ENCODE measurements around the gene VSTM4. TPM values are rescaled to one million over a fixed set of nuclear protein-coding genes. Genes with fewer than 3 reads are reported as not detected.

Gene VSTM4
- total and polyA plus RNA-seq, 2 of the 4 experiments (the other 2 are of a cell fraction): 2.4 to 2.9 TPM

- Histone ChIP-seq H2BK120ac (ENCODE audit: low read depth, low read length) (no peak overlapping the region), H3K36me3 (ENCODE audit: control insufficient read depth, insufficient read depth, low read length) (peaks cover 4% of the 10 kb centered on the region; the same call in 1 of the 2 replicates), H3K4me1 (ENCODE audit: control insufficient read depth, insufficient read depth, low read length) (peaks cover 7% of the 10 kb centered on the region; the same call in 1 of the 2 replicates), H4K5ac (ENCODE audit: low read depth, low read length) (no peak overlapping the region), H4K20me1 (ENCODE audit: insufficient read depth, low read length) (no peaks in the 10 kb centered on the region), H2BK5ac (ENCODE audit: low read depth, low read length, poor library complexity, severe bottlenecking) (no peak overlapping the region), H2BK15ac (ENCODE audit: low read depth, low read length) (no peak overlapping the region), H2AFZ (replicated peaks; ENCODE audit: low read length, poor library complexity) (no peak overlapping the region), H3K14ac (replicated peaks; ENCODE audit: low read depth, low read length) (no peak overlapping the region), H3K9me3 (ENCODE audit: control insufficient read depth, insufficient read depth, low read length) (no peaks in the 10 kb centered on the region), H3K56ac (ENCODE audit: extremely low read depth, insufficient read depth, low read length) (no peak overlapping the region), H3K18ac (ENCODE audit: low read depth, low read length) (no peak overlapping the region), H3K9ac (ENCODE audit: low read depth, low read length) (no peak overlapping the region), H4K91ac (ENCODE audit: insufficient read depth, low read depth, low read length) (no peak overlapping the region), H3K27ac (ENCODE audit: insufficient read depth, low read length) (no peak overlapping the region), H3K4ac (ENCODE audit: low read depth, low read length) (no peak overlapping the region), H3K9me1 (ENCODE audit: insufficient read depth, low read length) (peaks cover 10% of the 10 kb centered on the region; the same call in 1 of the 2 replicates), H3K4me2 (ENCODE audit: low read depth, low read length) (no peak overlapping the region), H2AK9ac (replicated peaks; ENCODE audit: low read depth, low read length, poor library complexity) (no peak overlapping the region), H3K4me3 (ENCODE audit: insufficient read depth, low read depth, low read length) (no peak overlapping the region), H3K23ac (ENCODE audit: low read depth, low read length) (no peak overlapping the region), H2AK5ac (ENCODE audit: low read depth, low read length) (no peak overlapping the region), H3K27me3 (ENCODE audit: control insufficient read depth, insufficient read depth, low read length) (no peaks in the 10 kb centered on the region), H3K79me1 (ENCODE audit: low read depth in 1 of 2, low read length in 2 of 2) (no peaks in the 10 kb centered on the region), H4K8ac (ENCODE audit: low read depth in 2 of 2, low read length in 2 of 2) (no peak overlapping the region), H2BK20ac (ENCODE audit: low read depth, low read length) (no peak overlapping the region)
- CTCF ChIA-PET: no interaction called here
- WGBS, 2 experiments (ENCODE audit: extremely low coverage in 2 of 2, insufficient read length in 1 of 2): no CpG with 5 or more reads among the region's 6 CpGs
- TF ChIP-seq NFE2L2 (IDR thresholded peaks at IDR 0.05; ENCODE audit: low read depth, low read length) (no peak), RCOR1 (IDR thresholded peaks at IDR 0.05; ENCODE audit: insufficient replicate concordance, low read length) (no peak), CHD1 (IDR thresholded peaks at IDR 0.05; ENCODE audit: low read depth, low read length) (no peak), ELK1 (IDR thresholded peaks at IDR 0.05; ENCODE audit: borderline replicate concordance, low read depth, low read length) (no peak), CEBPB (IDR thresholded peaks at IDR 0.05; ENCODE audit: low read depth, low read length) (no peak), SMC3 (IDR thresholded peaks at IDR 0.05; ENCODE audit: low read depth, low read length) (no peak), MAZ (IDR thresholded peaks at IDR 0.05; ENCODE audit: borderline replicate concordance, low read depth, low read length) (no peak), FOS (IDR thresholded peaks at IDR 0.05; ENCODE audit: low read depth, low read length) (no peak)
- no TSS peak for BruUV-seq (replicated peaks)
- dilution Hi-C loops (cut with HindIII; ENCODE audit: low sequenced_read_pairs, unreplicated experiment): no loop called here
- no peak for DNase-seq
- in situ Hi-C loops (cut with MboI; ENCODE audit: low sequenced_read_pairs): no loop called here
- no peak for ATAC-seq (ENCODE audit: low read depth)
- POLR2A ChIA-PET (ENCODE audit: unreplicated experiment): no interaction called here
- intact Hi-C loops (cut with micrococcal nuclease): no loop called here
Measured at GRCh38 chr10:49021685-49022084, 93.6 kb downstream of the VSTM4 start.
